ENCODE data around the gene ACE. TPM values are rescaled to one million over a fixed set of nuclear protein-coding genes. Genes with fewer than 3 reads are reported as not detected.

Gene ACE
- total RNA-seq, result 10 to 100 TPM in 2 of 4 donors, 1 to 10 TPM in 2; 7.5 to 35.3 (median 14.1) TPM

GRCh38 chr17:63476854-63477479 is at the start of gene ACE:
TSS of gene ACE (plus strand) at chr17:63477061. CDS start at chr17:63477095, 34 bp downstream.
- DNase-seq (ENCODE audit: low spot score in 2 of 2), result no peak
- H3K27ac ChIP-seq, result peak within 1 kb of the TSS in 2 of 4 donors; percentile 46 to 64
- peak within 1 kb of the TSS; percentile 32 to 57 (median 42) for H3K4me3 ChIP-seq
- WGBS, 2 donors, result 1 to 6% methylated on average over 19 to 36 of the region's 78 CpGs
- H3K4me1 ChIP-seq, result peaks cover 0 to 31% (median 13%) of the 10 kb centered on the region in 4 donors
- TF ChIP-seq EP300 (IDR thresholded peaks at IDR 0.05), result no peak
- TF ChIP-seq CTCF (IDR thresholded peaks at IDR 0.05), result no peak
- TF ChIP-seq POLR2A (IDR thresholded peaks at IDR 0.05), result no peak
- no peaks in the 10 kb centered on the region for H3K9me3 ChIP-seq
- H3K36me3 ChIP-seq, result no peaks in the 10 kb centered on the region
- H3K27me3 ChIP-seq, result peaks cover 0 to 43% of the 10 kb centered on the region in 2 donors

- no peak for DNase-seq (ENCODE audit: low spot score in 2 of 2)
- TF ChIP-seq POLR2A (IDR thresholded peaks at IDR 0.05), result no peak
- TF ChIP-seq EP300 (IDR thresholded peaks at IDR 0.05), result no peak
- TF ChIP-seq CTCF (IDR thresholded peaks at IDR 0.05), result no peak
- 93 to 95% methylated on average over 7 of the region's 7 CpGs for WGBS, 2 donors
- Histone ChIP-seq H3K27me3 (no peaks in the 10 kb centered on the region), H3K4me3 (no peak overlapping the region), H3K36me3 (no peaks in the 10 kb centered on the region), H3K4me1 (peaks cover 0 to 35% (median 21%) of the 10 kb centered on the region in 4 donors), H3K9me3 (no peaks in the 10 kb centered on the region), H3K27ac (no peak overlapping the region)
Measured at GRCh38 chr17:63429766-63430165, 47.1 kb upstream of the ACE start.

- H3K27me3 ChIP-seq, result no peaks in the 10 kb centered on the region
- H3K36me3 ChIP-seq, result no peaks in the 10 kb centered on the region
- no peaks in the 10 kb centered on the region for H3K9me3 ChIP-seq
- peaks cover 0 to 39% (median 26%) of the 10 kb centered on the region in 4 donors for H3K4me1 ChIP-seq
- TF ChIP-seq CTCF (IDR thresholded peaks at IDR 0.05) (no peak), EP300 (IDR thresholded peaks at IDR 0.05) (no peak), POLR2A (IDR thresholded peaks at IDR 0.05) (no peak)
- WGBS, 2 donors, result 82 to 84% methylated on average over 11 of the region's 11 CpGs
- no peak overlapping the region for H3K27ac ChIP-seq
- DNase-seq (ENCODE audit: low spot score in 2 of 2), result no peak
- H3K4me3 ChIP-seq, result no peak overlapping the region
Measured at GRCh38 chr17:63430223-63430622, 46.6 kb upstream of the ACE start.

- no peak for DNase-seq (ENCODE audit: low spot score in 2 of 2)
- H3K36me3 ChIP-seq, result no peaks in the 10 kb centered on the region
- H3K4me1 ChIP-seq, result peaks cover 0 to 44% (median 32%) of the 10 kb centered on the region in 4 donors
- 89 to 92% methylated on average over 7 of the region's 7 CpGs for whole genome bisulfite sequencing, 2 donors
- TF ChIP-seq CTCF (IDR thresholded peaks at IDR 0.05) (no peak), POLR2A (IDR thresholded peaks at IDR 0.05) (no peak), EP300 (IDR thresholded peaks at IDR 0.05) (no peak)
- no peak overlapping the region for H3K4me3 ChIP-seq
- no peaks in the 10 kb centered on the region for H3K27me3 ChIP-seq
- peak overlapping the region in 1 of 4 donors; percentile 83 for H3K27ac ChIP-seq
- H3K9me3 ChIP-seq, result no peaks in the 10 kb centered on the region
Measured at GRCh38 chr17:63431618-63431938, 45.3 kb upstream of the ACE start.

- Histone ChIP-seq H3K36me3 (no peaks in the 10 kb centered on the region), H3K4me3 (no peak overlapping the region), H3K27me3 (no peaks in the 10 kb centered on the region), H3K4me1 (peaks cover 0 to 50% (median 34%) of the 10 kb centered on the region in 4 donors), H3K9me3 (no peaks in the 10 kb centered on the region), H3K27ac (peak overlapping the region in 3 of 4 donors; percentile 72 to 83 (median 81))
- no peak for DNase-seq (ENCODE audit: low spot score in 2 of 2)
- 70 to 78% methylated on average over 16 of the region's 16 CpGs for WGBS, 2 donors
- TF ChIP-seq POLR2A (IDR thresholded peaks at IDR 0.05) (no peak), EP300 (IDR thresholded peaks at IDR 0.05) (no peak), CTCF (IDR thresholded peaks at IDR 0.05) (no peak)
Measured at GRCh38 chr17:63431939-63432804, 44.7 kb upstream of the ACE start.
